Glutamatergic neuron (in vitro differentiated cells): Measurements from ENCODE around the gene UPB1. TPM values are rescaled to one million over a fixed set of nuclear protein-coding genes. Genes with fewer than 3 reads are reported as not detected.
"Not testable (repeated sequence)": the region's sequence is repeated elsewhere in the genome, so short reads cannot be mapped to it uniquely, and the experiment has no call there.

Experiments
- DNase-seq: peaks from one replicate; pipeline ENCODE4 v3.0.0; 2022
- H3K27ac Mint-ChIP-seq: one replicate; pipeline ENCODE4 v1.8.0; 2020; ENCODE audit warnings: mild to moderate bottlenecking, mixed read lengths, inconsistent platforms; ENCODE audit not compliant: unreplicated experiment
- H3K27me3 Mint-ChIP-seq: one replicate; pipeline ENCODE4 v1.8.0; 2020; ENCODE audit warnings: mild to moderate bottlenecking, moderate library complexity, mixed read lengths, inconsistent platforms; ENCODE audit not compliant: unreplicated experiment
- H3K36me3 Mint-ChIP-seq: one replicate; pipeline ENCODE4 v1.8.0; 2020; ENCODE audit warnings: mild to moderate bottlenecking, mixed read lengths, inconsistent platforms; ENCODE audit not compliant: unreplicated experiment
- H3K4me1 Mint-ChIP-seq: one replicate; pipeline ENCODE4 v1.8.0; 2020; ENCODE audit warnings: mild to moderate bottlenecking, low read depth, mixed read lengths, inconsistent platforms; ENCODE audit not compliant: unreplicated experiment
- H3K4me3 Mint-ChIP-seq: one replicate; pipeline ENCODE4 v1.8.0; 2020; ENCODE audit warnings: mild to moderate bottlenecking, mixed read lengths, inconsistent platforms; ENCODE audit not compliant: unreplicated experiment
- H3K9me3 Mint-ChIP-seq: one replicate; pipeline ENCODE4 v1.8.0; 2020; ENCODE audit warnings: mild to moderate bottlenecking, moderate library complexity, mixed read lengths, inconsistent platforms; ENCODE audit not compliant: unreplicated experiment
- total RNA-seq: library from RNA; stranded (reverse); fragmentation: NEBNext Ultra II Directional; extraction: Animal tissue kit (Norgen Biotek cat#: 25700); gene quantifications from one replicate; pipeline ENCODE4 v1.2.1, GENCODE V29; 2021; ENCODE audit not compliant: unreplicated experiment
- TF ChIP-seq, protein P1 (sequence below): fragments of 200-600 bp; sonication (generic); IDR thresholded peaks from one replicate; pipeline ENCODE4 v1.5.0; 2021; ENCODE audit not compliant: partially characterized antibody, unreplicated experiment

Gene UPB1
- total RNA-seq, 1 donor from 2014 or later: 0.37 TPM

- no peak for DNase-seq
- H3K27ac Mint-ChIP-seq: no peak overlapping the region
- H3K4me3 Mint-ChIP-seq: no peak overlapping the region
- peaks cover 7% of the 10 kb centered on the region for H3K4me1 Mint-ChIP-seq
- TF ChIP-seq, protein P1, sequence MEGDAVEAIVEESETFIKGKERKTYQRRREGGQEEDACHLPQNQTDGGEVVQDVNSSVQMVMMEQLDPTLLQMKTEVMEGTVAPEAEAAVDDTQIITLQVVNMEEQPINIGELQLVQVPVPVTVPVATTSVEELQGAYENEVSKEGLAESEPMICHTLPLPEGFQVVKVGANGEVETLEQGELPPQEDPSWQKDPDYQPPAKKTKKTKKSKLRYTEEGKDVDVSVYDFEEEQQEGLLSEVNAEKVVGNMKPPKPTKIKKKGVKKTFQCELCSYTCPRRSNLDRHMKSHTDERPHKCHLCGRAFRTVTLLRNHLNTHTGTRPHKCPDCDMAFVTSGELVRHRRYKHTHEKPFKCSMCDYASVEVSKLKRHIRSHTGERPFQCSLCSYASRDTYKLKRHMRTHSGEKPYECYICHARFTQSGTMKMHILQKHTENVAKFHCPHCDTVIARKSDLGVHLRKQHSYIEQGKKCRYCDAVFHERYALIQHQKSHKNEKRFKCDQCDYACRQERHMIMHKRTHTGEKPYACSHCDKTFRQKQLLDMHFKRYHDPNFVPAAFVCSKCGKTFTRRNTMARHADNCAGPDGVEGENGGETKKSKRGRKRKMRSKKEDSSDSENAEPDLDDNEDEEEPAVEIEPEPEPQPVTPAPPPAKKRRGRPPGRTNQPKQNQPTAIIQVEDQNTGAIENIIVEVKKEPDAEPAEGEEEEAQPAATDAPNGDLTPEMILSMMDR: no peak
- no peaks in the 10 kb centered on the region for H3K9me3 Mint-ChIP-seq
- H3K36me3 Mint-ChIP-seq: no peaks in the 10 kb centered on the region
- H3K27me3 Mint-ChIP-seq: no peaks in the 10 kb centered on the region
Observed at GRCh38 chr22:24483976-24484545, 11.1 kb upstream of the UPB1 start.

GRCh38 chr22:24485170-24485569 lies 10.0 kb upstream of the UPB1 start:
- Mint-ChIP-seq H3K36me3 (peaks cover 5% of the 10 kb centered on the region), H3K4me1 (peaks cover 7% of the 10 kb centered on the region), H3K27ac (no peak overlapping the region), H3K9me3 (no peaks in the 10 kb centered on the region), H3K27me3 (no peaks in the 10 kb centered on the region), H3K4me3 (no peak overlapping the region)
- DNase-seq: no peak
- TF ChIP-seq, protein P1: no peak

DNA sequence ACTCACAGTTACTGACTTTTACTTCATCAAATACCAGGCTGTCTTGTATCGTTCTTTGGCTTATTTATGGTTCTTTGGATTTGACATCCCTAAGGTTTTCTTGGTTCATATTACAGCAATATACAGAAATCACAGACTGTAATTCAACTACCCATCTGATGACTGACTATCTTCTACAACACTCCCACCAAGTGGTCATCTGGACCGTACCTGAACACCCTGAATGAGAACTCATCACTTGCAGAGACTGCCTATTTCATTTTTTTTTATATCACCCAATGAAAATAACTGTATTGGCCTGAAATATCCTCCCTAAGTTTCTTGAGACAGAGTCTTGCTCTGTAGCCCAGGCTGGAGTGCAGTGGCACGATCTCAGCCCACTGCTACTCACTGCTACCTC lies 9.5 kb upstream of the UPB1 start:
- H3K27me3 Mint-ChIP-seq: no peaks in the 10 kb centered on the region
- H3K9me3 Mint-ChIP-seq: no peaks in the 10 kb centered on the region
- H3K4me3 Mint-ChIP-seq: no peak overlapping the region
- DNase-seq: no peak
- TF ChIP-seq, protein P1: no peak
- peaks cover 5% of the 10 kb centered on the region for H3K36me3 Mint-ChIP-seq
- no peak overlapping the region for H3K27ac Mint-ChIP-seq
- H3K4me1 Mint-ChIP-seq: peaks cover 7% of the 10 kb centered on the region

DNA sequence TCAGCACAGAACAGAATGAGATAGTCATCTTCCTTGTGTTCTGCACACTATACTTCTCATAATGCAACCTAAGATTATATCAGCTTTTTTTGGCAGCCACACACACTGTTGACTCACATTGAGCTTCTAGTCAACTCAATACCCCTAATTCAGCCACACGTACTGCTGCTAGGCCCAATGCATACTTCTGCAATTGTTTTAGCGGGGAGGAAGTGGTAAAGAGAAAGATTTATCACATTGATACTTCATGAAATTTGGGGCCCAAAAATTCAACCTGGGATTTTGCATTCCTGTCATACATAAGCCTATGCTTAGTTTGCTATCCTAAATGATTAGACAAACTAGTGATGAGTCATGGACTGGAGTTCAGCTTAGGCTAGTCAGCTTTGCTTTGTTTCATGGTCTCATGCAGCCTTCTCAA lies 8.6 kb upstream of the UPB1 start:
- Mint-ChIP-seq H3K9me3 (no peaks in the 10 kb centered on the region), H3K4me1 (peaks cover 7% of the 10 kb centered on the region), H3K27ac (no peak overlapping the region), H3K4me3 (no peak overlapping the region), H3K36me3 (peaks cover 5% of the 10 kb centered on the region), H3K27me3 (no peaks in the 10 kb centered on the region)
- TF ChIP-seq, protein P1: no peak
- DNase-seq: no peak

DNA sequence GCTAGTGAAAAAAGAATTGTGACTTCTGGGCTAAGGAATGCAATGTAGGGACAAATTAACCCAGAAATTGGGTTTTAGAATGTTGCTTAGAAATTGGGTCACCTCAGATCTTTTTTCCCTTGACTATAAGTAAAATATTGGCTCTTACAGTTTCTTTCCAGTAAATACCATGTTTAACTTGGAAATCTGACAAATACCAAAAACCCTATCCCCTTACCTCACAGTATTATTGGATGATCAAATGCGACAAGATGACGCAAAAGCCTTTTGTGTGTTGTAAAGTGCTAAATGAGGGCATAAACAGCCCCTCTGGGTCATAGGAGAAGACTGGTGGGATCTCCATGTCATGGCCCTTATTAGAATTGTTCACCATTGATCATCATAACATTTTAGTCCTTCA lies 6.1 kb upstream of the UPB1 start:
- peaks cover 3% of the 10 kb centered on the region for H3K27me3 Mint-ChIP-seq

DNA sequence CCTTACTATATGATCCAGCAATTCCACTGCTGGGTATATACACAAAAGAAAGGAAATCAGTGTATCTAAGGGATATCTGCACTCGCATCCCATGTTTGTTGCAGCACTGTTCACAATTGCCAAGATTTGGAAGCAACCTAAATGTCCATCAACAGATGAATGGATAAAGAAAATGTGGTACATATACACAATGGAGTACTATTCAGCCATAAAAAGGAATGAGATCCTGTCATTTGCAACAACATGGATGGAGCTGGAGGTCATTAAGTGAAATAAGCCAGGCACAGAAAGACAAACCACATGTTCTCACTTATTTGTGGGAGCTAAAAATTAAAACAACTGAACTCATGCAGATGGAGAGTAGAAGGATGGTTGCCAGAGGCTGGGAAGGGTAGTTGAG lies 5.7 kb upstream of the UPB1 start:
- H3K36me3 Mint-ChIP-seq: peaks cover 11% of the 10 kb centered on the region
- not testable (repeated sequence) for H3K9me3 Mint-ChIP-seq, H3K4me3 Mint-ChIP-seq, H3K4me1 Mint-ChIP-seq, DNase-seq, H3K27ac Mint-ChIP-seq, H3K27me3 Mint-ChIP-seq

More for the DNA sequence above, 6.1 kb upstream of the UPB1 start:
- Mint-ChIP-seq H3K27ac (no peak overlapping the region), H3K4me1 (peaks cover 7% of the 10 kb centered on the region), H3K4me3 (no peak overlapping the region), H3K9me3 (no peaks in the 10 kb centered on the region), H3K36me3 (peaks cover 11% of the 10 kb centered on the region)
- TF ChIP-seq, protein P1: no peak
- no peak for DNase-seq
